Measurements from ENCODE around the gene STPG1.

The STPG1 gene

GRCh38 chr1:24403806-24404205 lies 9.8 kb downstream of the STPG1 start:
- Histone ChIP-seq H3K27me3 (ENCODE audit: control insufficient read depth in 5 of 5, insufficient read depth in 4 of 5, low read length in 5 of 5) (no peaks in the 10 kb centered on the region), H3K9me3 (ENCODE audit: control insufficient read depth in 5 of 5, low read length in 5 of 5) (peaks cover 0 to 6% (median 0%) of the 10 kb centered on the region in 5 donors), H3K36me3 (ENCODE audit: control insufficient read depth in 5 of 5, insufficient read depth in 5 of 5, low read length in 5 of 5) (peaks cover 0 to 11% (median 9%) of the 10 kb centered on the region in 5 donors), H3K9ac (ENCODE audit: low read length in 5 of 5) (no peak overlapping the region), H3K27ac (ENCODE audit: low read depth, low read length) (no peak overlapping the region), H3K4me3 (ENCODE audit: low read depth in 1 of 5, low read length in 5 of 5) (no peak overlapping the region), H3K4me1 (ENCODE audit: control insufficient read depth in 5 of 5, insufficient read depth in 5 of 5, low read length in 5 of 5) (no peaks in the 10 kb centered on the region)

GRCh38 chr1:24400065-24400464 lies 13.5 kb downstream of the STPG1 start:
- Histone ChIP-seq H3K9ac (ENCODE audit: low read length in 5 of 5) (no peak overlapping the region), H3K9me3 (ENCODE audit: control insufficient read depth in 5 of 5, low read length in 5 of 5) (no peaks in the 10 kb centered on the region), H3K4me1 (ENCODE audit: control insufficient read depth in 5 of 5, insufficient read depth in 5 of 5, low read length in 5 of 5) (no peaks in the 10 kb centered on the region), H3K4me3 (ENCODE audit: low read depth in 1 of 5, low read length in 5 of 5) (no peak overlapping the region), H3K27ac (ENCODE audit: low read depth, low read length) (no peak overlapping the region), H3K27me3 (ENCODE audit: control insufficient read depth in 5 of 5, insufficient read depth in 4 of 5, low read length in 5 of 5) (no peaks in the 10 kb centered on the region), H3K36me3 (ENCODE audit: control insufficient read depth in 5 of 5, insufficient read depth in 5 of 5, low read length in 5 of 5) (peaks cover 0 to 11% (median 9%) of the 10 kb centered on the region in 5 donors)

- Histone ChIP-seq H3K4me1 (ENCODE audit: control insufficient read depth in 5 of 5, insufficient read depth in 5 of 5, low read length in 5 of 5) (peaks cover 0 to 24% (median 18%) of the 10 kb centered on the region in 5 donors), H3K36me3 (ENCODE audit: control insufficient read depth in 5 of 5, insufficient read depth in 5 of 5, low read length in 5 of 5) (peaks cover 0 to 5% (median 0%) of the 10 kb centered on the region in 5 donors), H3K27ac (ENCODE audit: low read depth, low read length) (peak overlapping the region; percentile 16)
These were observed 19.7 kb downstream of the STPG1 start for GRCh38 chr1:24393892-24394291.

GRCh38 chr1:24392982-24393650 lies 20.5 kb downstream of the STPG1 start:
- Histone ChIP-seq H3K27me3 (ENCODE audit: control insufficient read depth in 5 of 5, insufficient read depth in 4 of 5, low read length in 5 of 5) (no peaks in the 10 kb centered on the region), H3K27ac (ENCODE audit: low read depth, low read length) (peak overlapping the region; percentile 16), H3K4me3 (ENCODE audit: low read depth in 1 of 5, low read length in 5 of 5) (no peak overlapping the region), H3K36me3 (ENCODE audit: control insufficient read depth in 5 of 5, insufficient read depth in 5 of 5, low read length in 5 of 5) (peaks cover 0 to 6% (median 4%) of the 10 kb centered on the region in 5 donors), H3K4me1 (ENCODE audit: control insufficient read depth in 5 of 5, insufficient read depth in 5 of 5, low read length in 5 of 5) (peaks cover 0 to 24% (median 18%) of the 10 kb centered on the region in 5 donors), H3K9me3 (ENCODE audit: control insufficient read depth in 5 of 5, low read length in 5 of 5) (no peaks in the 10 kb centered on the region), H3K9ac (ENCODE audit: low read length in 5 of 5) (no peak overlapping the region)

More at GRCh38 chr1:24393892-24394291, 19.7 kb downstream of the STPG1 start:
- no peak overlapping the region for H3K9ac ChIP-seq (ENCODE audit: low read length in 5 of 5)
- no peak overlapping the region for H3K4me3 ChIP-seq (ENCODE audit: low read depth in 1 of 5, low read length in 5 of 5)
- H3K27me3 ChIP-seq (ENCODE audit: control insufficient read depth in 5 of 5, insufficient read depth in 4 of 5, low read length in 5 of 5): no peaks in the 10 kb centered on the region
- H3K9me3 ChIP-seq (ENCODE audit: control insufficient read depth in 5 of 5, low read length in 5 of 5): no peaks in the 10 kb centered on the region

GRCh38 chr1:24392604-24392946 lies 21.0 kb downstream of the STPG1 start:
- Histone ChIP-seq H3K36me3 (ENCODE audit: control insufficient read depth in 5 of 5, insufficient read depth in 5 of 5, low read length in 5 of 5) (peaks cover 0 to 6% (median 5%) of the 10 kb centered on the region in 5 donors), H3K27ac (ENCODE audit: low read depth, low read length) (peak overlapping the region; percentile 81), H3K9ac (ENCODE audit: low read length in 5 of 5) (peak overlapping the region in 1 of 5 donors; percentile 25), H3K9me3 (ENCODE audit: control insufficient read depth in 5 of 5, low read length in 5 of 5) (no peaks in the 10 kb centered on the region), H3K4me3 (ENCODE audit: low read depth in 1 of 5, low read length in 5 of 5) (no peak overlapping the region), H3K4me1 (ENCODE audit: control insufficient read depth in 5 of 5, insufficient read depth in 5 of 5, low read length in 5 of 5) (peaks cover 0 to 24% (median 18%) of the 10 kb centered on the region in 5 donors), H3K27me3 (ENCODE audit: control insufficient read depth in 5 of 5, insufficient read depth in 4 of 5, low read length in 5 of 5) (no peaks in the 10 kb centered on the region)

- Histone ChIP-seq H3K4me1 (ENCODE audit: control insufficient read depth in 5 of 5, insufficient read depth in 5 of 5, low read length in 5 of 5) (peaks cover 0 to 24% (median 18%) of the 10 kb centered on the region in 5 donors), H3K27me3 (ENCODE audit: control insufficient read depth in 5 of 5, insufficient read depth in 4 of 5, low read length in 5 of 5) (no peaks in the 10 kb centered on the region), H3K27ac (ENCODE audit: low read depth, low read length) (peak overlapping the region; percentile 81), H3K9ac (ENCODE audit: low read length in 5 of 5) (peak overlapping the region in 3 of 5 donors; percentile 30 to 72 (median 62)), H3K4me3 (ENCODE audit: low read depth in 1 of 5, low read length in 5 of 5) (peak overlapping the region in 4 of 5 donors; percentile 19 to 50 (median 31)), H3K36me3 (ENCODE audit: control insufficient read depth in 5 of 5, insufficient read depth in 5 of 5, low read length in 5 of 5) (peaks cover 0 to 10% (median 5%) of the 10 kb centered on the region in 5 donors), H3K9me3 (ENCODE audit: control insufficient read depth in 5 of 5, low read length in 5 of 5) (no peaks in the 10 kb centered on the region)
These were observed 21.5 kb downstream of the STPG1 start for GRCh38 chr1:24391882-24392603.

- Histone ChIP-seq H3K27ac (ENCODE audit: low read depth, low read length) (peak overlapping the region; percentile 81), H3K9me3 (ENCODE audit: control insufficient read depth in 5 of 5, low read length in 5 of 5) (no peaks in the 10 kb centered on the region), H3K27me3 (ENCODE audit: control insufficient read depth in 5 of 5, insufficient read depth in 4 of 5, low read length in 5 of 5) (peaks cover 0 to 3% (median 0%) of the 10 kb centered on the region in 5 donors), H3K9ac (ENCODE audit: low read length in 5 of 5) (peak overlapping the region in 3 of 5 donors; percentile 30 to 72 (median 62)), H3K4me1 (ENCODE audit: control insufficient read depth in 5 of 5, insufficient read depth in 5 of 5, low read length in 5 of 5) (peaks cover 0 to 24% (median 18%) of the 10 kb centered on the region in 5 donors), H3K36me3 (ENCODE audit: control insufficient read depth in 5 of 5, insufficient read depth in 5 of 5, low read length in 5 of 5) (peaks cover 0 to 17% (median 5%) of the 10 kb centered on the region in 5 donors), H3K4me3 (ENCODE audit: low read depth in 1 of 5, low read length in 5 of 5) (peak overlapping the region in 4 of 5 donors; percentile 19 to 50 (median 31))
These were observed 22.4 kb downstream of the STPG1 start for GRCh38 chr1:24390924-24391782.

GRCh38 chr1:24389231-24389678 lies 24.3 kb downstream of the STPG1 start:
- no peak overlapping the region for H3K4me3 ChIP-seq (ENCODE audit: low read depth in 1 of 5, low read length in 5 of 5)
- peaks cover 0 to 3% (median 0%) of the 10 kb centered on the region in 5 donors for H3K27me3 ChIP-seq (ENCODE audit: control insufficient read depth in 5 of 5, insufficient read depth in 4 of 5, low read length in 5 of 5)
- H3K36me3 ChIP-seq (ENCODE audit: control insufficient read depth in 5 of 5, insufficient read depth in 5 of 5, low read length in 5 of 5): peaks cover 0 to 17% (median 5%) of the 10 kb centered on the region in 5 donors
- no peak overlapping the region for H3K27ac ChIP-seq (ENCODE audit: low read depth, low read length)
- H3K4me1 ChIP-seq (ENCODE audit: control insufficient read depth in 5 of 5, insufficient read depth in 5 of 5, low read length in 5 of 5): peaks cover 0 to 26% (median 18%) of the 10 kb centered on the region in 5 donors
- H3K9me3 ChIP-seq (ENCODE audit: control insufficient read depth in 5 of 5, low read length in 5 of 5): no peaks in the 10 kb centered on the region
- H3K9ac ChIP-seq (ENCODE audit: low read length in 5 of 5): no peak overlapping the region

- H3K4me1 ChIP-seq (ENCODE audit: control insufficient read depth in 5 of 5, insufficient read depth in 5 of 5, low read length in 5 of 5): peaks cover 0 to 21% (median 13%) of the 10 kb centered on the region in 5 donors
- H3K27ac ChIP-seq (ENCODE audit: low read depth, low read length): no peak overlapping the region
- peaks cover 0 to 3% (median 0%) of the 10 kb centered on the region in 5 donors for H3K27me3 ChIP-seq (ENCODE audit: control insufficient read depth in 5 of 5, insufficient read depth in 4 of 5, low read length in 5 of 5)
- H3K9ac ChIP-seq (ENCODE audit: low read length in 5 of 5): no peak overlapping the region
- H3K36me3 ChIP-seq (ENCODE audit: control insufficient read depth in 5 of 5, insufficient read depth in 5 of 5, low read length in 5 of 5): peaks cover 0 to 17% (median 9%) of the 10 kb centered on the region in 5 donors
- no peak overlapping the region for H3K4me3 ChIP-seq (ENCODE audit: low read depth in 1 of 5, low read length in 5 of 5)
- no peaks in the 10 kb centered on the region for H3K9me3 ChIP-seq (ENCODE audit: control insufficient read depth in 5 of 5, low read length in 5 of 5)
These were observed 25.2 kb downstream of the STPG1 start for GRCh38 chr1:24388331-24388885.
